A549 (cell line): Measurements from ENCODE around the gene OR6A2. TPM values are rescaled to one million over a fixed set of nuclear protein-coding genes. Genes with fewer than 3 reads are reported as not detected.

Experiments used
- ATAC-seq, 2 experiments: fragments of 200-7000 bp in 1 of 2; fragments of >200 bp in 1 of 2; cut with Nextera tagmentation in 1 of 2; cut with Tn5 transposase in 1 of 2; 3 replicates each; pipeline versions ENCODE4 v1.8.0 to v1.9.1; 2018 to 2020; ENCODE audit warnings: mild to moderate bottlenecking in 1 of 2, moderate library complexity in 1 of 2
- CTCF ChIA-PET: fragments of 300-600 bp; sonication (Branson Sonifier 250); formaldehyde crosslinking; extraction: SDS; loops from one replicate; lab custom pipeline; 2021; ENCODE audit warnings: antibody characterized with exemption, inconsistent platforms; lab: Yijun Ruan, JAX
- POLR2A ChIA-PET: fragments of 350-600 bp; formaldehyde crosslinking; extraction: SDS; loops from one replicate; lab custom pipeline; 2021; ENCODE audit warnings: antibody characterized with exemption, inconsistent platforms; lab: Yijun Ruan, JAX
- DNase-seq, 2 experiments: peaks; one replicate each; pipeline versions ENCODE4 v3.0.0 to v3.0.0-alpha.2; 2011 to 2016; ENCODE audit warnings: low read depth in 1 of 2, low spot score in 1 of 2
- FAIRE-seq: peaks from 2 replicates; lab custom pipeline; 2011; peaks lifted over from hg19 to GRCh38; lab: Jason Lieb, UNC
- H3K27ac ChIP-seq, 2 experiments: fragments of >200 bp; sonication (Bioruptor Twin); formaldehyde crosslinking; 3 replicates each; pipeline ENCODE4 v1.5.1; 2016 to 2017
- H3K4me1 ChIP-seq: fragments of >200 bp; sonication (Bioruptor Twin); formaldehyde crosslinking; 3 replicates; pipeline ENCODE4 v1.6.1; 2016
- H3K4me2 ChIP-seq: fragments of >200 bp; sonication (Bioruptor Twin); formaldehyde crosslinking; 3 replicates; pipeline ENCODE4 v1.6.1; 2016
- H3K4me3 ChIP-seq: fragments of >200 bp; sonication (Bioruptor Twin); formaldehyde crosslinking; 3 replicates; pipeline ENCODE4 v1.5.1; 2016
- H3K9me3 ChIP-seq: fragments of >200 bp; sonication (Bioruptor Twin); formaldehyde crosslinking; 3 replicates; pipeline ENCODE4 v1.6.1; 2016
- ATOH8 ChIP-seq: fragments of 250-450 bp; sonication (Bioruptor Pico); IDR thresholded peaks from 2 replicates; pipeline ENCODE4 v1.5.0; 2020; ENCODE audit warnings: low read depth, mild to moderate bottlenecking, moderate library complexity
- CBX2 ChIP-seq: fragments of 200-600 bp; sonication (generic); IDR thresholded peaks from 2 replicates; pipeline ENCODE4 v1.6.1; 2016; ENCODE audit warnings: low read depth, mild to moderate bottlenecking, borderline replicate concordance
- CEBPB ChIP-seq, 2 experiments: fragments of >200 bp in 1 of 2; sonication (Bioruptor Twin) in 1 of 2; formaldehyde crosslinking in 1 of 2; IDR thresholded peaks; 2 replicates each; pipeline ENCODE4 v1.6.1; 2012 to 2016
- EP300 ChIP-seq, 2 experiments: fragments of >200 bp; sonication (Bioruptor Twin); formaldehyde crosslinking; IDR thresholded peaks; 2 replicates in 1 of 2; 3 replicates in 1 of 2; pipeline ENCODE4 v1.6.1; 2016 to 2017
- FOXS1 ChIP-seq: fragments of 250-450 bp; sonication (Bioruptor Pico); IDR thresholded peaks from 2 replicates; pipeline ENCODE4 v1.5.0; 2020; ENCODE audit warnings: mild to moderate bottlenecking, moderate library complexity
- GATA3 ChIP-seq: IDR thresholded peaks from 2 replicates; pipeline ENCODE4 v1.6.1; 2012; ENCODE audit warnings: borderline replicate concordance
- HDAC2 ChIP-seq: fragments of 200-600 bp; sonication (generic); IDR thresholded peaks from 2 replicates; pipeline ENCODE4 v1.6.1; 2016
- KDM1A ChIP-seq: fragments of 200-600 bp; sonication (generic); IDR thresholded peaks from 2 replicates; pipeline ENCODE4 v1.6.1; 2016; ENCODE audit warnings: low read depth, mild to moderate bottlenecking
- MAFK ChIP-seq: fragments of 450-650 bp; IDR thresholded peaks from 2 replicates; pipeline ENCODE4 v1.6.1; 2014; ENCODE audit not compliant: partially characterized antibody
- MYC ChIP-seq: IDR thresholded peaks from 2 replicates; pipeline ENCODE4 v1.6.1; 2012; ENCODE audit warnings: mild to moderate bottlenecking, inconsistent platforms, low read length, improper control_type of control experiment, borderline replicate concordance
- NR3C1 ChIP-seq: fragments of >200 bp; sonication (Bioruptor Twin); formaldehyde crosslinking; IDR thresholded peaks from 3 replicates; pipeline ENCODE4 v1.6.1; 2017
- POLR2A ChIP-seq: IDR thresholded peaks from 2 replicates; pipeline ENCODE4 v1.6.1; 2012; ENCODE audit warnings: mild to moderate bottlenecking, low read length
- RAD21 ChIP-seq, 2 experiments: fragments of >200 bp in 1 of 2; sonication (Bioruptor Twin) in 1 of 2; formaldehyde crosslinking in 1 of 2; IDR thresholded peaks in 1 of 2; conservative IDR thresholded peaks in 1 of 2; 2 replicates in 1 of 2; 3 replicates in 1 of 2; pipeline ENCODE4 v1.6.1; 2012 to 2018; ENCODE audit warnings: inconsistent platforms in 1 of 2
- RCOR1 ChIP-seq: fragments of 150-350 bp; IDR thresholded peaks from 2 replicates; pipeline ENCODE4 v1.6.1; 2014; ENCODE audit warnings: antibody characterized with exemption, low read length, low read depth
- RNF2 ChIP-seq: fragments of 200-600 bp; sonication (generic); IDR thresholded peaks from 2 replicates; pipeline ENCODE4 v1.6.1; 2016; ENCODE audit warnings: low read depth, mild to moderate bottlenecking, antibody characterized with exemption, moderate library complexity, borderline replicate concordance
- SMC3 ChIP-seq: fragments of >200 bp; sonication (Bioruptor Twin); formaldehyde crosslinking; IDR thresholded peaks from 3 replicates; pipeline ENCODE4 v1.6.1; 2018; ENCODE audit warnings: inconsistent platforms
- SREBF2 ChIP-seq: fragments of 450-650 bp; IDR thresholded peaks from 2 replicates; pipeline ENCODE4 v1.6.1; 2014; ENCODE audit warnings: mild to moderate bottlenecking, moderate library complexity
- TP53 ChIP-seq: fragments of 250-450 bp; sonication (Bioruptor Pico); IDR thresholded peaks from 2 replicates; pipeline ENCODE4 v1.5.0; 2021; ENCODE audit warnings: mild to moderate bottlenecking, moderate library complexity
- ZFP36 ChIP-seq: fragments of 450-650 bp; IDR thresholded peaks from 2 replicates; pipeline ENCODE4 v1.6.1; 2014; ENCODE audit warnings: borderline replicate concordance; ENCODE audit not compliant: partially characterized antibody
- ZSCAN20 ChIP-seq: fragments of 250-450 bp; sonication (Bioruptor Pico); IDR thresholded peaks from 2 replicates; pipeline ENCODE4 v1.8.0; 2022; ENCODE audit warnings: mild to moderate bottlenecking, moderate library complexity
- WGBS: methylation state at CpG from one replicate; pipeline ENCODE4 v1.1.6; 2017; ENCODE audit errors: missing lambda C conversion rate; 5-methylcytosine and 5-hydroxymethylcytosine counted together
- polyA plus RNA-seq, 4 experiments: library from polyadenylated mRNA; depleted of rRNA in 3 of 4; stranded (reverse); fragments of >200 nt; fragmentation: RNase III in 1 of 4; extraction: RNeasy Plus Mini Kit Qiagen cat#74134 plus additional on column Dnase treatment in 1 of 4; gene quantifications; 2 replicates in 3 of 4; 3 replicates in 1 of 4; pipeline ENCODE4 v1.2.3, GENCODE V29; 2011 to 2017
- TF ChIP-seq, protein P1 (sequence below): IDR thresholded peaks from 2 replicates; pipeline ENCODE4 v1.6.1; 2012; ENCODE audit warnings: low read depth, borderline replicate concordance
- TF ChIP-seq, protein P2 (sequence below): fragments of >200 bp; sonication (Bioruptor Twin); formaldehyde crosslinking; IDR thresholded peaks from 3 replicates; pipeline ENCODE4 v1.5.1; 2016
- TF ChIP-seq, protein P3 (sequence below): fragments of >200 bp; sonication (Bioruptor Twin); formaldehyde crosslinking; IDR thresholded peaks from 2 replicates; pipeline ENCODE4 v1.6.1; 2016

Gene OR6A2
- polyA plus RNA-seq, 2 of the 4 experiments (the other 2 are of a cell fraction): 0.01 TPM; not detected in 1

DNA sequence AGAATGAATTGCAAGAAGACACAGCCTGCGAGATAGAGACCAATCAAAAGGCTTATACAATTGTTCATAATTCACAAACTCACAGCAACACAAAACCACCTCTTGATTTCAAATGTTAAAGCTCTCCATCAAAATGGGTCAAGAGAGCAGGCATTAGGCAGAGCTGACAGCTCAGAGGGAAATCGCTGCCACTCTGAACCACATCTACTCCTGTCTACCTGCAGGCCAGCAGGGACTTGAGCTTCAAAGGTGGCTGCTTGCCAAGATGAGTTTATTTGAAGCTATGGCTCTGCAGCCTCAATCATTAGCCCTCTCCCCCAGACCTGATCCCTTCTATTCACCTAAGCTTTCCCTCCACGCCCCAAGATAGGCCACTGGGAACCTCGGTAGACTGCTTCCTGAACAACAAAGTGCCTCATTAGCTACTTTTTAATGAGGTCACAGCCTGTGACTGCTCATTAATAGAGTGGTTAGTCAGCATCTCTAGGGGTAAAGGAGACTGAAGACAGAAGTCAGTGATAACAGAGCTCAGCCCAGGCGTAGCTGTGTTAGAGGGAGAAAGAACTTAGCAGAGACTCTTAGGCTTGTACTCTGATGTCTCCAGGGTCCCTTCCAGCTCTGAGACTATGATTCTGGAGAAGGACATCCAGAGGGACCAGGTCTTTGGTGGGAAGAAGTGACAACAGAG, 24.8 kb upstream of the OR6A2 start:
- CTCF ChIA-PET: interaction anchor here (0.7 to 3.9 kb wide), 3 partner anchors 12 to 86 kb away, joined by 3 to 23 read pairs (median 3); no protein-coding TSS in a partner anchor
- FAIRE-seq: no peak

DNA sequence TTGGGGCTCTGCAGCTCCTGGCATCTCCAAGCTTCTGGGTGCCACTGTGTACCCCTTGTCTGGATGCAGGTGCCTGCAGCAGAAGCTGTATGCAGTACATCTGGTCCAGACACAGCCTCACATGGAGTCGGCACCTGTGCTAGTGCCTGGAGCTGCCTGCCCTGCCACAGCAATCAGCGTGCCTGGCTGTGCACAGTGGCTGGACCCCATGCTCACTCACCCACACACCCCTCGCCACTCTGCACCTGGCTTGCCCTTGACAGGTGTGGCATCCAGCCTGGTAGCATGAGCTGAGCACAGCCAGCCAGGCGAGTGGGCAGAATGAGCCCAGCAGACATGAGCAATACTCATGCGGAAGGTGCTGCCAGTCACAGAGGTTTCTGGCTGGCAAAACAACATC, 19.5 kb upstream of the OR6A2 start:
- 20% methylated on average over 5 of the region's 5 CpGs for WGBS
- H3K27ac ChIP-seq: no peak overlapping the region
- ATAC-seq: no peak
- H3K9me3 ChIP-seq: no peaks in the 10 kb centered on the region
- H3K4me1 ChIP-seq: no peaks in the 10 kb centered on the region
- no peak overlapping the region for H3K4me3 ChIP-seq
- ChIA-PET CTCF (interaction anchor here (0.6 to 1.1 kb wide), 2 partner anchors 105 to 714 kb away, joined by 3 to 4 read pairs; no protein-coding TSS in a partner anchor), POLR2A (no interaction called here)
- no peak for DNase-seq
- TF ChIP-seq MYC (no peak), ZFP36 (no peak), RNF2 (no peak), RCOR1 (no peak), SMC3 (no peak), GATA3 (no peak), CEBPB (IDR thresholded peaks at IDR 0.05) (no peak), SREBF2 (no peak), CBX2 (no peak), FOXS1 (CRISPR knock-in tag) (no peak), HDAC2 (no peak), POLR2A (no peak), RAD21 (conservative IDR thresholded peaks at IDR 0.05 in 1 of 2, IDR thresholded peaks at IDR 0.05 in 1 of 2) (no peak), EP300 (IDR thresholded peaks at IDR 0.05) (no peak), TP53 (CRISPR knock-in tag) (no peak), ZSCAN20 (CRISPR knock-in tag) (no peak), KDM1A (no peak)
- TF ChIP-seq, protein P1, sequence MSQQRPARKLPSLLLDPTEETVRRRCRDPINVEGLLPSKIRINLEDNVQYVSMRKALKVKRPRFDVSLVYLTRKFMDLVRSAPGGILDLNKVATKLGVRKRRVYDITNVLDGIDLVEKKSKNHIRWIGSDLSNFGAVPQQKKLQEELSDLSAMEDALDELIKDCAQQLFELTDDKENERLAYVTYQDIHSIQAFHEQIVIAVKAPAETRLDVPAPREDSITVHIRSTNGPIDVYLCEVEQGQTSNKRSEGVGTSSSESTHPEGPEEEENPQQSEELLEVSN: no peak
- TF ChIP-seq, protein P2, sequence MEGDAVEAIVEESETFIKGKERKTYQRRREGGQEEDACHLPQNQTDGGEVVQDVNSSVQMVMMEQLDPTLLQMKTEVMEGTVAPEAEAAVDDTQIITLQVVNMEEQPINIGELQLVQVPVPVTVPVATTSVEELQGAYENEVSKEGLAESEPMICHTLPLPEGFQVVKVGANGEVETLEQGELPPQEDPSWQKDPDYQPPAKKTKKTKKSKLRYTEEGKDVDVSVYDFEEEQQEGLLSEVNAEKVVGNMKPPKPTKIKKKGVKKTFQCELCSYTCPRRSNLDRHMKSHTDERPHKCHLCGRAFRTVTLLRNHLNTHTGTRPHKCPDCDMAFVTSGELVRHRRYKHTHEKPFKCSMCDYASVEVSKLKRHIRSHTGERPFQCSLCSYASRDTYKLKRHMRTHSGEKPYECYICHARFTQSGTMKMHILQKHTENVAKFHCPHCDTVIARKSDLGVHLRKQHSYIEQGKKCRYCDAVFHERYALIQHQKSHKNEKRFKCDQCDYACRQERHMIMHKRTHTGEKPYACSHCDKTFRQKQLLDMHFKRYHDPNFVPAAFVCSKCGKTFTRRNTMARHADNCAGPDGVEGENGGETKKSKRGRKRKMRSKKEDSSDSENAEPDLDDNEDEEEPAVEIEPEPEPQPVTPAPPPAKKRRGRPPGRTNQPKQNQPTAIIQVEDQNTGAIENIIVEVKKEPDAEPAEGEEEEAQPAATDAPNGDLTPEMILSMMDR: no peak
- TF ChIP-seq, protein P3, sequence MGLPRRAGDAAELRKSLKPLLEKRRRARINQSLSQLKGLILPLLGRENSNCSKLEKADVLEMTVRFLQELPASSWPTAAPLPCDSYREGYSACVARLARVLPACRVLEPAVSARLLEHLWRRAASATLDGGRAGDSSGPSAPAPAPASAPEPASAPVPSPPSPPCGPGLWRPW: no peak
- H3K4me2 ChIP-seq: no peak overlapping the region
- no peak for FAIRE-seq

More for the DNA sequence above, 24.8 kb upstream of the OR6A2 start:
- H3K4me3 ChIP-seq: no peak overlapping the region
- DNase-seq (no peak), ATAC-seq (peak; percentile 23 to 70; a peak in 2 of 6 replicates)
- TF ChIP-seq NR3C1 (no peak), MAFK (no peak)
- no peaks in the 10 kb centered on the region for H3K4me1 ChIP-seq
- POLR2A ChIA-PET: no interaction called here
- H3K27ac ChIP-seq: no peak overlapping the region
- H3K9me3 ChIP-seq: no peaks in the 10 kb centered on the region
- H3K4me2 ChIP-seq: no peak overlapping the region
- 0% methylated on average over 5 of the region's 5 CpGs for WGBS

DNA sequence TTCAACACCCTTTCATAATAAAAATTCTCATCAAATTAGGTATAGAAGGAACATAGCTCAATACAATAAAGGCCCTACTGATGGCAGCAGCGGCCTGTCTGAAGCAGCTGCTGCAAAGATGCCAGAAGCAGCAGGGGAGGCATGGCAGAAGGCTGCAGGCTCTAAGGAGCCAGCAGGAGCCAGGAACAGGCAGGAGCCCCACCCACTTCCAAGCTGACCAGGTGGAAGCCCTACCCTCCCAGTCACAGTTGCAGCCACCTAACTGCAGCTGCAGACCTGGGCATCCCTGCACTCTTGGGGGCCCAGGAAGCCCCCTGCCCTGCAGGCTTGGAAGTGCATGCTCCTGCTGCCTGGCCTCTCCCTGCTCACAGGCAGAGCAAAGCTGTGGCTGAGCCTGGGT, 18.2 kb upstream of the OR6A2 start:
- FAIRE-seq (no peak), DNase-seq (no peak), ATAC-seq (0 out of 6 replicates have a peak, but pooled peaks of 1 of the 2 experiments have one; percentile 43)
- no peaks in the 10 kb centered on the region for H3K4me1 ChIP-seq
- no peak overlapping the region for H3K27ac ChIP-seq
- TF ChIP-seq RAD21 (conservative IDR thresholded peaks at IDR 0.05 in 1 of 2, IDR thresholded peaks at IDR 0.05 in 1 of 2) (peak in 1 of 2 experiments; percentile 6; a peak in 1 of 5 replicates), ATOH8 (CRISPR knock-in tag) (no peak)
- POLR2A ChIA-PET: no interaction called here
- H3K9me3 ChIP-seq: no peaks in the 10 kb centered on the region
- H3K4me2 ChIP-seq: no peak overlapping the region
- WGBS: 12% methylated on average over 1 of the region's 1 CpG
- CTCF ChIA-PET: interaction anchor here (0.5 to 0.6 kb wide), 2 partner anchors 8 to 79 kb away, joined by 3 read pairs; no protein-coding TSS in a partner anchor
- H3K4me3 ChIP-seq: no peak overlapping the region
